HG02678 (cell line): Measurements from ENCODE around the gene MDH2.
"Not testable (repeated sequence)": the region's sequence is repeated elsewhere in the genome, so short reads cannot be mapped to it uniquely, and the experiment has no call there.

ENCODE experiments used
- ATAC-seq: cut with Tn5 transposase; IDR thresholded peaks from one replicate; pipeline ENCODE4 v1.9.1; 2021; ENCODE audit warnings: mild to moderate bottlenecking, moderate library complexity; ENCODE audit not compliant: unreplicated experiment

MDH2 gene

GRCh38 chr7:76047811-76048667 is at the start of gene MDH2, which contains the start of gene STYXL1:
TSS of gene MDH2 (plus strand) at chr7:76048106. CDS start at chr7:76048161, 55 bp downstream.
TSS of gene STYXL1 (minus strand) at chr7:76048000. CDS start at chr7:76030523, 17,477 bp downstream.
- ATAC-seq = peak; percentile 94

GRCh38 chr7:76000566-76000965 is 47.3 kb upstream of the MDH2 start:
- ATAC-seq = no peak

GRCh38 chr7:76002139-76002538 is 45.8 kb upstream of the MDH2 start:
- ATAC-seq = no peak

GRCh38 chr7:76002822-76003221 is 45.1 kb upstream of the MDH2 start:
- no peak for ATAC-seq

GRCh38 chr7:76003351-76003750 is 44.6 kb upstream of the MDH2 start:
- ATAC-seq = no peak

GRCh38 chr7:76005004-76005403 is 42.9 kb upstream of the MDH2 start:
- ATAC-seq = not testable (repeated sequence)

GRCh38 chr7:76008156-76008687 is 39.7 kb upstream of the MDH2 start:
- ATAC-seq = no peak

- ATAC-seq = no peak
Observed at GRCh38 chr7:76009672-76010600, 38.0 kb upstream of the MDH2 start.

GRCh38 chr7:76011442-76011861 is 36.5 kb upstream of the MDH2 start:
- ATAC-seq = no peak

- ATAC-seq = no peak
Observed at GRCh38 chr7:76016191-76016947, 31.5 kb upstream of the MDH2 start.

- ATAC-seq = not testable (repeated sequence)
Observed at GRCh38 chr7:76018520-76018919, 29.4 kb upstream of the MDH2 start.

- ATAC-seq = no peak
Observed at GRCh38 chr7:76020031-76020714, 27.7 kb upstream of the MDH2 start.

- ATAC-seq = no peak
Observed at GRCh38 chr7:76022026-76022780, 25.7 kb upstream of the MDH2 start.

GRCh38 chr7:76023002-76023401 is 24.9 kb upstream of the MDH2 start:
- no peak for ATAC-seq

- ATAC-seq = not testable (repeated sequence)
Observed at GRCh38 chr7:76029682-76030081, 18.2 kb upstream of the MDH2 start.

- no peak for ATAC-seq
Observed at GRCh38 chr7:76031964-76032363, 15.9 kb upstream of the MDH2 start.

GRCh38 chr7:76037310-76037709 is 10.6 kb upstream of the MDH2 start:
- ATAC-seq = no peak

GRCh38 chr7:76040126-76040525 is 7.8 kb upstream of the MDH2 start:
- ATAC-seq = no peak

- no peak for ATAC-seq
Observed at GRCh38 chr7:76044375-76044865, 3.5 kb upstream of the MDH2 start.
